A549 (cell line): Measurements from ENCODE around the gene PARP12. TPM values are rescaled to one million over a fixed set of nuclear protein-coding genes. Genes with fewer than 3 reads are reported as not detected.

ENCODE experiments used
- ATAC-seq, 2 experiments: fragments of 200-7000 bp in 1 of 2; fragments of >200 bp in 1 of 2; cut with Nextera tagmentation in 1 of 2; cut with Tn5 transposase in 1 of 2; 3 replicates each; pipeline versions ENCODE4 v1.8.0 to v1.9.1; 2018 to 2020; ENCODE audit warnings: mild to moderate bottlenecking in 1 of 2, moderate library complexity in 1 of 2
- CTCF ChIA-PET: fragments of 300-600 bp; sonication (Branson Sonifier 250); formaldehyde crosslinking; extraction: SDS; loops from one replicate; lab custom pipeline; 2021; ENCODE audit warnings: antibody characterized with exemption, inconsistent platforms; lab: Yijun Ruan, JAX
- POLR2A ChIA-PET: fragments of 350-600 bp; formaldehyde crosslinking; extraction: SDS; loops from one replicate; lab custom pipeline; 2021; ENCODE audit warnings: antibody characterized with exemption, inconsistent platforms; lab: Yijun Ruan, JAX
- DNase-seq, 2 experiments: peaks; one replicate each; pipeline versions ENCODE4 v3.0.0 to v3.0.0-alpha.2; 2011 to 2016; ENCODE audit warnings: low read depth in 1 of 2, low spot score in 1 of 2
- FAIRE-seq: peaks from 2 replicates; lab custom pipeline; 2011; peaks lifted over from hg19 to GRCh38; lab: Jason Lieb, UNC
- H3K27ac ChIP-seq, 2 experiments: fragments of >200 bp; sonication (Bioruptor Twin); formaldehyde crosslinking; 3 replicates each; pipeline ENCODE4 v1.5.1; 2016 to 2017
- H3K4me1 ChIP-seq: fragments of >200 bp; sonication (Bioruptor Twin); formaldehyde crosslinking; 3 replicates; pipeline ENCODE4 v1.6.1; 2016
- H3K4me2 ChIP-seq: fragments of >200 bp; sonication (Bioruptor Twin); formaldehyde crosslinking; 3 replicates; pipeline ENCODE4 v1.6.1; 2016
- H3K4me3 ChIP-seq: fragments of >200 bp; sonication (Bioruptor Twin); formaldehyde crosslinking; 3 replicates; pipeline ENCODE4 v1.5.1; 2016
- H3K9me3 ChIP-seq: fragments of >200 bp; sonication (Bioruptor Twin); formaldehyde crosslinking; 3 replicates; pipeline ENCODE4 v1.6.1; 2016
- ATOH8 ChIP-seq: fragments of 250-450 bp; sonication (Bioruptor Pico); IDR thresholded peaks from 2 replicates; pipeline ENCODE4 v1.5.0; 2020; ENCODE audit warnings: low read depth, mild to moderate bottlenecking, moderate library complexity
- CHD4 ChIP-seq: fragments of 200-600 bp; sonication (generic); IDR thresholded peaks from 2 replicates; pipeline ENCODE4 v1.6.1; 2016; ENCODE audit warnings: antibody characterized with exemption, mild to moderate bottlenecking, borderline replicate concordance
- CTCF ChIP-seq: fragments of >200 bp; sonication (Bioruptor Twin); formaldehyde crosslinking; IDR thresholded peaks from 3 replicates; pipeline ENCODE4 v1.5.1; 2016
- EHF ChIP-seq: fragments of 250-450 bp; sonication (Bioruptor Pico); IDR thresholded peaks from 2 replicates; pipeline ENCODE4 v1.5.0; 2020; ENCODE audit warnings: mild to moderate bottlenecking
- ELK1 ChIP-seq: fragments of 150-350 bp; IDR thresholded peaks from 2 replicates; pipeline ENCODE4 v1.6.1; 2014; ENCODE audit warnings: low read depth, mild to moderate bottlenecking, low read length
- FOSB ChIP-seq: fragments of 250-450 bp; sonication (Bioruptor Pico); IDR thresholded peaks from 2 replicates; pipeline ENCODE4 v1.5.0; 2020; ENCODE audit warnings: mild to moderate bottlenecking, moderate library complexity
- GATA3 ChIP-seq: IDR thresholded peaks from 2 replicates; pipeline ENCODE4 v1.6.1; 2012; ENCODE audit warnings: borderline replicate concordance
- HMGXB4 ChIP-seq: fragments of 250-450 bp; sonication (Bioruptor Pico); IDR thresholded peaks from 2 replicates; pipeline ENCODE4 v1.5.0; 2021; ENCODE audit warnings: mild to moderate bottlenecking, moderate library complexity, borderline replicate concordance
- HOXB5 ChIP-seq: fragments of 250-450 bp; sonication (Bioruptor Pico); IDR thresholded peaks from 2 replicates; pipeline ENCODE4 v1.5.0; 2020; ENCODE audit warnings: mild to moderate bottlenecking, moderate library complexity
- JUN ChIP-seq, 2 experiments: fragments of >200 bp; sonication (Bioruptor Twin); formaldehyde crosslinking; IDR thresholded peaks; 2 replicates in 1 of 2; 3 replicates in 1 of 2; pipeline ENCODE4 v1.6.1; 2016 to 2017
- KDM5A ChIP-seq: fragments of 200-600 bp; sonication (generic); IDR thresholded peaks from 2 replicates; pipeline ENCODE4 v1.6.1; 2016; ENCODE audit warnings: antibody characterized with exemption, mild to moderate bottlenecking
- MAFK ChIP-seq: fragments of 450-650 bp; IDR thresholded peaks from 2 replicates; pipeline ENCODE4 v1.6.1; 2014; ENCODE audit not compliant: partially characterized antibody
- MAX ChIP-seq: IDR thresholded peaks from 2 replicates; pipeline ENCODE4 v1.6.1; 2012
- MAZ ChIP-seq: fragments of 150-350 bp; IDR thresholded peaks from 2 replicates; pipeline ENCODE4 v1.6.1; 2014; ENCODE audit warnings: antibody characterized with exemption, low read depth, low read length, borderline replicate concordance
- MYC ChIP-seq: IDR thresholded peaks from 2 replicates; pipeline ENCODE4 v1.6.1; 2012; ENCODE audit warnings: mild to moderate bottlenecking, inconsistent platforms, low read length, improper control_type of control experiment, borderline replicate concordance
- NR3C1 ChIP-seq: fragments of >200 bp; sonication (Bioruptor Twin); formaldehyde crosslinking; IDR thresholded peaks from 3 replicates; pipeline ENCODE4 v1.6.1; 2017
- PBX3 ChIP-seq: IDR thresholded peaks from 2 replicates; pipeline ENCODE4 v1.6.1; 2012
- POLR2A ChIP-seq: IDR thresholded peaks from 2 replicates; pipeline ENCODE4 v1.6.1; 2012; ENCODE audit warnings: mild to moderate bottlenecking, low read length
- RAD21 ChIP-seq, 2 experiments: fragments of >200 bp in 1 of 2; sonication (Bioruptor Twin) in 1 of 2; formaldehyde crosslinking in 1 of 2; IDR thresholded peaks in 1 of 2; conservative IDR thresholded peaks in 1 of 2; 2 replicates in 1 of 2; 3 replicates in 1 of 2; pipeline ENCODE4 v1.6.1; 2012 to 2018; ENCODE audit warnings: inconsistent platforms in 1 of 2
- RCOR1 ChIP-seq: fragments of 150-350 bp; IDR thresholded peaks from 2 replicates; pipeline ENCODE4 v1.6.1; 2014; ENCODE audit warnings: antibody characterized with exemption, low read length, low read depth
- RFX5 ChIP-seq: fragments of 450-650 bp; IDR thresholded peaks from 2 replicates; pipeline ENCODE4 v1.7.1; 2014; ENCODE audit warnings: antibody characterized with exemption, mild to moderate bottlenecking, moderate library complexity
- SMC3 ChIP-seq: fragments of >200 bp; sonication (Bioruptor Twin); formaldehyde crosslinking; IDR thresholded peaks from 3 replicates; pipeline ENCODE4 v1.6.1; 2018; ENCODE audit warnings: inconsistent platforms
- SREBF2 ChIP-seq: fragments of 450-650 bp; IDR thresholded peaks from 2 replicates; pipeline ENCODE4 v1.6.1; 2014; ENCODE audit warnings: mild to moderate bottlenecking, moderate library complexity
- TFCP2L1 ChIP-seq: fragments of 250-450 bp; sonication (Bioruptor Pico); IDR thresholded peaks from 2 replicates; pipeline ENCODE4 v1.5.0; 2021; ENCODE audit warnings: mild to moderate bottlenecking
- USF2 ChIP-seq: fragments of 450-650 bp; IDR thresholded peaks from 2 replicates; pipeline ENCODE4 v1.6.1; 2014; ENCODE audit warnings: antibody characterized with exemption
- ZSCAN20 ChIP-seq: fragments of 250-450 bp; sonication (Bioruptor Pico); IDR thresholded peaks from 2 replicates; pipeline ENCODE4 v1.8.0; 2022; ENCODE audit warnings: mild to moderate bottlenecking, moderate library complexity
- WGBS: methylation state at CpG from one replicate; pipeline ENCODE4 v1.1.6; 2017; ENCODE audit errors: missing lambda C conversion rate; 5-methylcytosine and 5-hydroxymethylcytosine counted together
- polyA plus RNA-seq, 4 experiments: library from polyadenylated mRNA; depleted of rRNA in 3 of 4; stranded (reverse); fragments of >200 nt; fragmentation: RNase III in 1 of 4; extraction: RNeasy Plus Mini Kit Qiagen cat#74134 plus additional on column Dnase treatment in 1 of 4; gene quantifications; 2 replicates in 3 of 4; 3 replicates in 1 of 4; pipeline ENCODE4 v1.2.3, GENCODE V29; 2011 to 2017

The PARP12 gene
- polyA plus RNA-seq, 2 of the 4 experiments (the other 2 are of a cell fraction), result 10.0 to 16.0 TPM

- 70% methylated on average over 6 of the region's 7 CpGs for WGBS
- Histone ChIP-seq H3K27ac (no peak overlapping the region), H3K4me2 (no peak overlapping the region), H3K9me3 (no peaks in the 10 kb centered on the region), H3K4me3 (no peak overlapping the region), H3K4me1 (no peaks in the 10 kb centered on the region)
- FAIRE-seq, result no peak
- ChIA-PET POLR2A (no interaction called here), CTCF (interaction anchor here (1.1 to 2.8 kb wide), 6 partner anchors 11 to 534 kb away, joined by 3 to 14 read pairs (median 4); partner anchors contain the start of gene KLRG2)
- no peak for ATAC-seq
- no peak for TF ChIP-seq ZSCAN20
- no peak for TF ChIP-seq MAX
- no peak for TF ChIP-seq KDM5A
- no peak for TF ChIP-seq MAZ
- no peak for TF ChIP-seq NR3C1
- TF ChIP-seq EHF (CRISPR knock-in tag), result no peak
- no peak for TF ChIP-seq GATA3
- no peak for TF ChIP-seq CHD4
- TF ChIP-seq SMC3, result no peak
- no peak for TF ChIP-seq RAD21 (conservative IDR thresholded peaks at IDR 0.05 in 1 of 2, IDR thresholded peaks at IDR 0.05 in 1 of 2)
- TF ChIP-seq ATOH8 (CRISPR knock-in tag), result no peak
- TF ChIP-seq PBX3, result no peak
- TF ChIP-seq CTCF, result no peak
- TF ChIP-seq USF2, result no peak
- no peak for TF ChIP-seq JUN (IDR thresholded peaks at IDR 0.05)
- DNase-seq, result no peak
Observed at GRCh38 chr7:140017034-140017433, 45.7 kb downstream of the PARP12 start.

GRCh38 chr7:140016540-140016939, 46.2 kb downstream of the PARP12 start:
- Histone ChIP-seq H3K4me1 (no peaks in the 10 kb centered on the region), H3K9me3 (no peaks in the 10 kb centered on the region), H3K27ac (no peak overlapping the region), H3K4me2 (no peak overlapping the region), H3K4me3 (no peak overlapping the region)
- DNase-seq (no peak), FAIRE-seq (no peak), ATAC-seq (no peak)
- CTCF ChIA-PET, result interaction anchor here (1.1 to 2.8 kb wide), 5 partner anchors 10 to 533 kb away, joined by 3 to 14 read pairs (median 6); partner anchors contain the start of gene KLRG2
- 88% methylated on average over 9 of the region's 9 CpGs for WGBS
- POLR2A ChIA-PET, result no interaction called here
- TF ChIP-seq SREBF2 (no peak), CTCF (no peak), HMGXB4 (CRISPR knock-in tag) (no peak), FOSB (CRISPR knock-in tag) (no peak), MAFK (no peak), GATA3 (no peak), HOXB5 (CRISPR knock-in tag) (no peak), TFCP2L1 (no peak), RCOR1 (no peak), ZSCAN20 (no peak), MYC (no peak), RFX5 (no peak), PBX3 (no peak), CHD4 (no peak), SMC3 (no peak), POLR2A (no peak), ELK1 (no peak)
